Measurements from ENCODE around the gene APOA1. TPM values are rescaled to one million over a fixed set of nuclear protein-coding genes. Genes with fewer than 3 reads are reported as not detected.

APOA1 gene
- total RNA-seq, 1 donor from 2014 or later: not detected

GRCh38 chr11:116790167-116791001 lies 47.0 kb downstream of the APOA1 start:
- DNase-seq (ENCODE audit: low read depth in 2 of 2): no peak

- no peak for DNase-seq (ENCODE audit: low read depth in 2 of 2)
Measured at GRCh38 chr11:116788975-116789374, 48.4 kb downstream of the APOA1 start.

- no peak for DNase-seq (ENCODE audit: low read depth in 2 of 2)
Measured at GRCh38 chr11:116788534-116788933, 48.9 kb downstream of the APOA1 start.

- DNase-seq (ENCODE audit: low read depth in 2 of 2): peak; percentile 46 to 74
Measured at GRCh38 chr11:116787786-116788486, 49.5 kb downstream of the APOA1 start, which contains the start of gene ZPR1. ZPR1 (minus strand) TSS chr11:116788023; CDS start chr11:116787990, 33 bp downstream.

GRCh38 chr11:116787436-116787785 lies 50.0 kb downstream of the APOA1 start:
- DNase-seq (ENCODE audit: low read depth in 2 of 2): peak in 1 of 2 donors; percentile 18

- no peak for DNase-seq (ENCODE audit: low read depth in 2 of 2)
Measured at GRCh38 chr11:116786966-116787365, 50.5 kb downstream of the APOA1 start.

GRCh38 chr11:116786326-116786725 lies 51.1 kb downstream of the APOA1 start:
- DNase-seq (ENCODE audit: low read depth in 2 of 2): no peak

Other genes with a start within 250 kb of the APOA1 start
- gene BUD13, start 64.6 kb downstream of the APOA1 start, total RNA-seq: 11.3 and 12.8 TPM in 2 replicates
- 19.0 and 24.4 TPM in 2 replicates for gene ZPR1, start 49.6 kb downstream of the APOA1 start, total RNA-seq
- gene APOA5, start 45.7 kb downstream of the APOA1 start, total RNA-seq: not detected in 2 replicates
- not detected in 2 replicates for gene APOA4, start 14.3 kb downstream of the APOA1 start, total RNA-seq
- gene APOC3, start 7.7 kb downstream of the APOA1 start, total RNA-seq: not detected in 2 replicates

Data from dermis microvascular lymphatic vessel endothelial cell (primary cell).